Activated CD4-positive, alpha-beta T cell treated with anti-CD3 and anti-CD28 coated beads, Interleukin-2, amount 10 ng/mL, durations not matched to agents 7 days and 5 days (primary cell): ENCODE data around the gene IPO9. TPM values are rescaled to one million over a fixed set of nuclear protein-coding genes. Genes with fewer than 3 reads are reported as not detected.

Source experiments
- CTCF ChIA-PET: fragments of 350-600 bp; sonication (Branson Sonifier 250); formaldehyde crosslinking; loops from one replicate; lab custom pipeline; 2021; ENCODE audit warnings: antibody characterized with exemption; lab: Charles Lee
- POLR2A ChIA-PET: fragments of 350-600 bp; sonication (Branson Sonifier 250); formaldehyde crosslinking; loops from one replicate; lab custom pipeline; 2021; ENCODE audit warnings: antibody characterized with exemption; lab: Charles Lee
- DNase-seq: peaks from one replicate; pipeline ENCODE4 v3.0.0-alpha.2; 2020
- H3K27ac Mint-ChIP-seq: one replicate; pipeline ENCODE4 v1.8.0; 2021; ENCODE audit warnings: mild to moderate bottlenecking, moderate library complexity, mixed read lengths
- H3K27me3 Mint-ChIP-seq: one replicate; pipeline ENCODE4 v1.8.0; 2021; ENCODE audit warnings: mixed read lengths
- H3K36me3 Mint-ChIP-seq: one replicate; pipeline ENCODE4 v1.8.0; 2021; ENCODE audit warnings: low read depth, mixed read lengths
- H3K4me1 Mint-ChIP-seq: one replicate; pipeline ENCODE4 v1.8.0; 2021; ENCODE audit warnings: mixed read lengths
- H3K4me3 Mint-ChIP-seq: one replicate; pipeline ENCODE4 v1.8.0; 2021; ENCODE audit warnings: mild to moderate bottlenecking, moderate library complexity, mixed read lengths
- H3K9me3 Mint-ChIP-seq: one replicate; pipeline ENCODE4 v1.8.0; 2021; ENCODE audit warnings: mixed read lengths
- total RNA-seq, 2 experiments: library from RNA; stranded (reverse); gene quantifications; one replicate each; pipeline ENCODE4 v1.2.3, GENCODE V29; 2021

IPO9 gene
- total RNA-seq, 2 experiments from 2014 or later: 47.9 to 52.4 TPM

- H3K36me3 Mint-ChIP-seq: peaks cover 68% of the 10 kb centered on the region
Measured at GRCh38 chr1:201870397-201870796, 41.4 kb downstream of the IPO9 start.

GRCh38 chr1:201874672-201875071 is 45.7 kb downstream of the IPO9 start:
- DNase-seq: no peak
- Mint-ChIP-seq H3K27ac (no peak overlapping the region), H3K4me3 (no peak overlapping the region), H3K4me1 (no peaks in the 10 kb centered on the region), H3K36me3 (peaks cover 57% of the 10 kb centered on the region), H3K9me3 (no peaks in the 10 kb centered on the region), H3K27me3 (no peaks in the 10 kb centered on the region)
- ChIA-PET POLR2A (no interaction called here), CTCF (interaction anchor here (0.6 to 2.4 kb wide), 3 partner anchors 22 to 98 kb away, joined by 3 to 7 read pairs (median 5); partner anchors contain the start of gene IPO9)

More at GRCh38 chr1:201870397-201870796, 41.4 kb downstream of the IPO9 start:
- H3K4me3 Mint-ChIP-seq: no peak overlapping the region
- peaks cover 4% of the 10 kb centered on the region for H3K4me1 Mint-ChIP-seq
- no peak overlapping the region for H3K27ac Mint-ChIP-seq
- DNase-seq: no peak
- H3K27me3 Mint-ChIP-seq: no peaks in the 10 kb centered on the region
- POLR2A ChIA-PET: no interaction called here
- CTCF ChIA-PET: no interaction called here
- no peaks in the 10 kb centered on the region for H3K9me3 Mint-ChIP-seq

- no peaks in the 10 kb centered on the region for H3K4me1 Mint-ChIP-seq
- ChIA-PET CTCF (interaction anchor here (0.5 to 0.9 kb wide), 2 partner anchors 11 to 16 kb away, joined by 3 to 5 read pairs; no protein-coding TSS in a partner anchor), POLR2A (no interaction called here)
- no peak overlapping the region for H3K4me3 Mint-ChIP-seq
- H3K27me3 Mint-ChIP-seq: no peaks in the 10 kb centered on the region
- peak overlapping the region; percentile 52 for H3K27ac Mint-ChIP-seq
- H3K36me3 Mint-ChIP-seq: peaks cover 44% of the 10 kb centered on the region
- DNase-seq: no peak
- no peaks in the 10 kb centered on the region for H3K9me3 Mint-ChIP-seq
Measured at GRCh38 chr1:201876148-201876818, 47.3 kb downstream of the IPO9 start.

GRCh38 chr1:201877877-201878401 is 49.0 kb downstream of the IPO9 start:
- H3K36me3 Mint-ChIP-seq: peaks cover 28% of the 10 kb centered on the region
- peak overlapping the region; percentile 33 for H3K27ac Mint-ChIP-seq
- POLR2A ChIA-PET: interaction anchor here (0.7 to 1.0 kb wide), 2 partner anchors 16 to 80 kb away, joined by 3 to 6 read pairs; no protein-coding TSS in a partner anchor
- H3K4me3 Mint-ChIP-seq: no peak overlapping the region
- CTCF ChIA-PET: interaction anchor here (0.9 to 1.8 kb wide), 4 partner anchors 9 to 282 kb away, joined by 3 to 7 read pairs (median 5); no protein-coding TSS in a partner anchor
- H3K4me1 Mint-ChIP-seq: no peaks in the 10 kb centered on the region
- DNase-seq: peak; percentile 43
- no peaks in the 10 kb centered on the region for H3K9me3 Mint-ChIP-seq
- H3K27me3 Mint-ChIP-seq: no peaks in the 10 kb centered on the region

- H3K36me3 Mint-ChIP-seq: peaks cover 15% of the 10 kb centered on the region
- H3K9me3 Mint-ChIP-seq: no peaks in the 10 kb centered on the region
- ChIA-PET POLR2A (no interaction called here), CTCF (interaction anchor here (0.6 to 6.1 kb wide), 5 partner anchors 12 to 155 kb away, joined by 3 to 57 read pairs (median 3); partner anchors contain the start of gene IPO9)
- no peak overlapping the region for H3K27ac Mint-ChIP-seq
- H3K27me3 Mint-ChIP-seq: no peaks in the 10 kb centered on the region
- no peak overlapping the region for H3K4me3 Mint-ChIP-seq
- H3K4me1 Mint-ChIP-seq: no peaks in the 10 kb centered on the region
- no peak for DNase-seq
Measured at GRCh38 chr1:201880928-201881571, 52.1 kb downstream of the IPO9 start.

- no peak for DNase-seq
- H3K4me1 Mint-ChIP-seq: no peaks in the 10 kb centered on the region
- peaks cover 11% of the 10 kb centered on the region for H3K36me3 Mint-ChIP-seq
- peaks cover 3% of the 10 kb centered on the region for H3K27me3 Mint-ChIP-seq
- no peaks in the 10 kb centered on the region for H3K9me3 Mint-ChIP-seq
- POLR2A ChIA-PET: no interaction called here
- H3K27ac Mint-ChIP-seq: no peak overlapping the region
- H3K4me3 Mint-ChIP-seq: no peak overlapping the region
- CTCF ChIA-PET: interaction anchor here (1.8 to 6.1 kb wide), 3 partner anchors 13 to 53 kb away, joined by 5 to 57 read pairs (median 11); partner anchors contain the start of gene IPO9
Measured at GRCh38 chr1:201881617-201882016, 52.7 kb downstream of the IPO9 start.

- CTCF ChIA-PET: interaction anchor here (0.7 to 6.1 kb wide), 7 partner anchors 11 to 281 kb away, joined by 3 to 57 read pairs (median 4); partner anchors contain the start of gene IPO9
Measured at GRCh38 chr1:201882665-201883132, 53.7 kb downstream of the IPO9 start.

GRCh38 chr1:201883266-201883665 is 54.3 kb downstream of the IPO9 start:
- DNase-seq: no peak
- Mint-ChIP-seq H3K9me3 (no peaks in the 10 kb centered on the region), H3K36me3 (peaks cover 6% of the 10 kb centered on the region), H3K27me3 (peaks cover 18% of the 10 kb centered on the region), H3K4me1 (peaks cover 1% of the 10 kb centered on the region), H3K27ac (no peak overlapping the region), H3K4me3 (no peak overlapping the region)
- CTCF ChIA-PET: interaction anchor here (0.7 to 6.1 kb wide), 4 partner anchors 12 to 34 kb away, joined by 3 to 57 read pairs (median 8); no protein-coding TSS in a partner anchor
- POLR2A ChIA-PET: no interaction called here

More at GRCh38 chr1:201882665-201883132, 53.7 kb downstream of the IPO9 start:
- Mint-ChIP-seq H3K9me3 (no peaks in the 10 kb centered on the region), H3K27me3 (peaks cover 13% of the 10 kb centered on the region), H3K36me3 (peaks cover 8% of the 10 kb centered on the region), H3K4me1 (no peaks in the 10 kb centered on the region), H3K27ac (no peak overlapping the region), H3K4me3 (no peak overlapping the region)
- DNase-seq: no peak
- POLR2A ChIA-PET: no interaction called here

- Mint-ChIP-seq H3K4me1 (peaks cover 2% of the 10 kb centered on the region), H3K27me3 (peaks cover 20% of the 10 kb centered on the region), H3K9me3 (no peaks in the 10 kb centered on the region), H3K4me3 (no peak overlapping the region), H3K36me3 (peaks cover 2% of the 10 kb centered on the region), H3K27ac (no peak overlapping the region)
- POLR2A ChIA-PET: no interaction called here
- CTCF ChIA-PET: interaction anchor here (1.3 to 6.1 kb wide), 3 partner anchors 12 to 16 kb away, joined by 4 to 57 read pairs (median 11); no protein-coding TSS in a partner anchor
- DNase-seq: no peak
Measured at GRCh38 chr1:201883786-201884185, 54.8 kb downstream of the IPO9 start.

GRCh38 chr1:201884425-201884824 is 55.5 kb downstream of the IPO9 start:
- POLR2A ChIA-PET: no interaction called here
- Mint-ChIP-seq H3K27ac (no peak overlapping the region), H3K27me3 (peaks cover 21% of the 10 kb centered on the region)

GRCh38 chr1:201885531-201886075 is 56.6 kb downstream of the IPO9 start:
- no peaks in the 10 kb centered on the region for H3K36me3 Mint-ChIP-seq
- peaks cover 31% of the 10 kb centered on the region for H3K27me3 Mint-ChIP-seq
- ChIA-PET CTCF (interaction anchor here (0.6 to 6.1 kb wide), 5 partner anchors 10 to 244 kb away, joined by 3 to 57 read pairs (median 11); partner anchors contain the start of gene IPO9), POLR2A (no interaction called here)
- H3K4me1 Mint-ChIP-seq: peaks cover 5% of the 10 kb centered on the region
- H3K9me3 Mint-ChIP-seq: no peaks in the 10 kb centered on the region
- no peak for DNase-seq
- no peak overlapping the region for H3K4me3 Mint-ChIP-seq
- no peak overlapping the region for H3K27ac Mint-ChIP-seq

More at GRCh38 chr1:201884425-201884824, 55.5 kb downstream of the IPO9 start:
- Mint-ChIP-seq H3K4me3 (peak overlapping the region; percentile 8), H3K4me1 (peaks cover 2% of the 10 kb centered on the region), H3K36me3 (no peaks in the 10 kb centered on the region), H3K9me3 (no peaks in the 10 kb centered on the region)
- DNase-seq: no peak
- CTCF ChIA-PET: interaction anchor here (1.1 to 6.1 kb wide), 3 partner anchors 11 to 41 kb away, joined by 3 to 57 read pairs (median 11); no protein-coding TSS in a partner anchor
